HG03457 (cell line): ENCODE data around the gene PRRC1.
A peak's percentile ranks its signal among the peaks of the same experiment; 100 is the strongest.

Source experiments
- ATAC-seq: cut with Tn5 transposase; IDR thresholded peaks from one replicate; pipeline ENCODE4 v1.9.1; 2021; ENCODE audit warnings: moderate number of reproducible peaks; ENCODE audit not compliant: unreplicated experiment

Gene PRRC1

DNA sequence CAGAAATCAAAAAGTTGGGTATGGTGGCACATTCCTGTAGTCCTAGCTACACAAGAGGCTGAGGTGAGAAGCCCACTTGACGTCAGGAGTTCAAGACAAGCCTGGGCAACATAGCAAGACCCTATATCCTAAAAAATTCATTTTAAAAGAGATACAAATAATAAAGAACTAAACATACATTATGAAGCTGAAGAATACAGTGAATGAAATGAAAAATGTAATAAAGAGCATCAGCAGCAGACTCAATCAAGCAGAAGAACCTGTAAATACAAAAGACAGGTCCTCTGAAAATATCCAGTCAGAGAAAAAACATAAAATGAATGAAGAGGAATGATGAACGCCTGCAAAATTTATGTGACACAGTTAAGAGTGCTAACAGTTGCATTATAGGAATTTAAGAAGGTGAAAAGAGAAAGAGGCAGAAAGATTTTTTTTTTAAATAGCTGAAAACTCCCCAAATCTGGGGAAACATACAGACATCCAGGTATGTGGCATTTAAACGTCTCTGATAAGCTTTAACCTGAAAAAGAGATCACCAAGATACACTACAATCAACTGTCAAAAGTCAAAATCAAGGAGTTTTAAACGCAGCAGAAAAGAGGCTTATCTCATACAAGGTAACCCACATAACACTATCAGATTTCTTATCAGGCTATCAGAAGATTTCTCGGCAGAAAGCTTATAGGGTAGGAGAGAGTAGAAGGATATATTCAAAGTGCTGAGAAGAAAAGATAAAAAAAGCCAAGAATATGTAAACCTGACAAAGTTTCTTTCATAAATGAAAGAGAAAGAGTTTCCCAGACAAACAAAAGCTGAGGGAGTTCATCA, 57.6 kb downstream of the PRRC1 start:
- no peak for ATAC-seq

DNA sequence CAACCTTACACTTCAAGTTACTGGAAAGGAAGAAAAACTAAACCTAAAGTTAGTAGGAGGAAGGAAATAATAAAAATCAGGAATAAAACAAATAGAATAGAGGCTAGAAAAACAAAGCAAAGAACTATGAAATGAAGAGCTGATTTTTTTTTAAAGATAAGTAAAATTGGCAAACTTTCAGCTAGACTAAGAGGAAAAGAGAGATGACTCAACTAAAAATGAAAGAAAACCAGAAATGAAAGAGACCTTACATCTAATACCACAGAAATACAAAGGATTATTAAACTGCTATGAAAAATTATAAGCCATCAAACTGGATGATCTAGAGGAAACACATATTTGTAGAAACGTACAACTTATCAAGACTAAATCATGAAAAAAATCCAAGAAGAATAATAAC, 60.0 kb downstream of the PRRC1 start:
- no peak for ATAC-seq

DNA sequence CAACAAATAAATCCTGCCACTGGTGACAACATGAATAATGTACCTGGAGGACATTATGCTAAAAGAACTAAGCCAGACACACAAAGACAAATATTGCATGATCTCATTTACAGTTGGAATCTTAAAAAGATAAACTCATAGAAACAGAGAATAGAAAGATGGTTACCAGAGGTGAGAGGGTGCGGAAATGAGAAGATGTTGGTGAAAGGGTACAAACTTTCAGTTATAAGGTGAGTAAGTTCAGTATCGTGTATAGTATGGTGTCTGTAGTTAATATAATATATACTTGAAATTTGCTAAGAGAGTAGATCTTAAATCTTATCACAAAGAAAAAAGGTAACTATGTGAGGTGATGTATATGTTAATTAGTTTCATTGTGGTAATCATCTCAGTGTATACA, 63.3 kb downstream of the PRRC1 start:
- ATAC-seq = no peak

DNA sequence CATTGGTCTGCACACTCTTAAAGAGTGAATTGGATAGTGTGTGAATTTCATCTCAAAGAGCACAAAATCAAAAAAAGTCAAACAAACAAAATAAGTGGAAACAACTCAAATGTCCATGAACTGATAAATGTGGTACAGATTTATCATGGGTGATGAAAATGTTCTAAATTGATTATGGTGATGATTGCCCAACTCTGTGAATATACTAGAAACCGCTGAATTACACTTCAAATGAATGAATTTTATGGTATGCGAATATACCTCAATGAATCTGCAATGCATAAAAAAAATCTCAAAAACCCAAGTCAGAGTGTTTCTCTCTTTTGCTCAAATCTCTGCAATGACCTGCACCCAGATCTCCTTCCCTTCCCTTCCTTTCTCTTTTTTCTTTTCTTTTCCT, 64.0 kb downstream of the PRRC1 start:
- ATAC-seq = no peak

DNA sequence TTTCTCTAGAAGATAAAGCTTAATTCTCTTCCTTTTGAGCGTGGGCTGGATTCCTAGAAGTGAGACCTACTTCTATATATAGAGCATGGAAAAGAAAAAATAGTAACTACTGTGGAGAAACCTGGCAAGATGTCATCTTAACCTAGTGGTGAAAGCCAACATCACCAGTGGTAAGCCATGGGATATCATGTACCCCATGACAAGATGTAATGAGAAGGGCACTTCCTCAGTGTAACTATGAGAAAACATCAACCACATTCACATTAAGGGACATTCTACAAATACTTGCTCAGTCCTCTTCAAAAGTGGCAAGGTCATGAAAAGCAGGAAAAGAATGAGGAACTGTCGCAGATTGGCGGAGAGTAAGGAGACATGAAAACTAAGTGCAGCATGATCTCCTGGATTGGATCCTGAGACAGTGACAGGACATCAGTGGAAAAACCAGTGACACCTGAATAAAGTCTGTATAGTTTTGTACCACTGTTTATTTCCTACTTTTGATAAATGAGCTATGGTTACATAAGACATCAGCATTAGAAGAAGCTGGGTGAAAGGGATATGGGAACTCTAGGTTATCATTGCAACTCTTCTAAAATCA, 65.4 kb downstream of the PRRC1 start:
- ATAC-seq = no peak

DNA sequence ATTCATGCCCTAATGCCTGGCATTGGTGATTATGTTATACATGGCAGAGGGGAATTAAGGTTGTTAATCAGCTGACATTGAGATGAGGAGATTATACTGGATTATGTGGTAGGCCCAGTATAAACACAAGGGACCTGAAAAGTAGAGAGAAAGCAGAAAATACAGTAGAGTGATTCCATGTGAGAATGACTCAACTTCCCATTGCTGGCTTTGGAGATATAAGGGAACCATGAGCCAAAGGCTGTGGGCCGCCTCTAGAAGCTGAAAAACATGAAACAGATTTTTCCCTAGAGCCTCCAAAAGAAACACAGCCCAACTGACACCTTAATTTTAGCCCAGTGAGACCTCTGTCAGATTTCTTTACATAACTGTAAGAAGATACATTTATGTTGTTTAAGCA, 66.4 kb downstream of the PRRC1 start:
- no peak for ATAC-seq

DNA sequence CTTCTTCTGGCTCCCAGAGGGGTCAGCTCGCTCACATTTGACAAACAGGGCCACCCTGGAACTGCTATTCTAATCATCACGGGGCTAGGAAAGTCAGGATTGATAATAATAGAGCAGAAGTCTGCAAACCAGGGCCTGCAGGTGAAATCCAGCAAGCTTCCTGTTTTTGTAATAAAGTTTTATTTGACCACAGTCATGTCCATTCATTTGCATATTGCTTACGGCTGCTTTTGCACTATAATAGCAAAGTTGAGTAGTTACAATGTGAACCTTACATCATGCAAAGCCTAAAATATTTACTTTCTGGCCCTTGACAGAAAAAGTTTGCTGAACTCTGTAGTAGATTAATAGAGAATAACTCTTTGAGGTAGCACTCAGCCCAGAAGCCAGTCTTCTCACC, 68.2 kb downstream of the PRRC1 start:
- no peak for ATAC-seq

DNA sequence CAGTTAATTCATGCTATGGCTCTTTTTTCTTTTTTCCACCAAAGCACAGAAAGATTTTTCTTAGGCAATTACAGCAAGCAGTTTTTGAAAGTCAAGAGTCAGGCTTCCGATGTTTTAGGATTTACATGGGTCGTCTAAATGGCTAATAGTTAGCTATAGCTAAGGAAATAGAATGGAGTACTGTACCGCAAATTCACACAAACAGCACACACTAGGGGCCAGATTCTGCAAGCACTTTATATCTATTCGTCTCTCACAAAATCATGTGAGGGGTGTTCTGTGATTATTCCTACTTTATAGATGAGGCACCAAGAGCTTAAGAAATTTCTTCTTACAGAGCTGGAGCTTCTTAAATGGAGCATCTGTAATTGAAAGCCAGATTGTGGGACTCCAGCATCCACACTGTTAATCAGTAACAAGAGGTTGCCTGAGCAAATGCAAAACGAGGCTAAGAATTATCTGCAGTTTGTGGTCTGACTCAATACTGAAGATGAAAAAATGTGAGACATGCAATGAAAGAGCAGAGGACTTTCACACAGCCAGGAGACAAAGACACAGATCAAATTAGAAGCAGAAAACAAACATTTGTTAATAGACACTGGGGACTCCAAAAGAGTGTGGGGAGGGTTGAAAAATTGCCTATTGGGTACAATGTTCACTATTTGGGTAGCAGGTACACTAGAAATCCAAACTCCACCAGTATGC, 68.8 kb downstream of the PRRC1 start:
- ATAC-seq = peak; percentile 68

DNA sequence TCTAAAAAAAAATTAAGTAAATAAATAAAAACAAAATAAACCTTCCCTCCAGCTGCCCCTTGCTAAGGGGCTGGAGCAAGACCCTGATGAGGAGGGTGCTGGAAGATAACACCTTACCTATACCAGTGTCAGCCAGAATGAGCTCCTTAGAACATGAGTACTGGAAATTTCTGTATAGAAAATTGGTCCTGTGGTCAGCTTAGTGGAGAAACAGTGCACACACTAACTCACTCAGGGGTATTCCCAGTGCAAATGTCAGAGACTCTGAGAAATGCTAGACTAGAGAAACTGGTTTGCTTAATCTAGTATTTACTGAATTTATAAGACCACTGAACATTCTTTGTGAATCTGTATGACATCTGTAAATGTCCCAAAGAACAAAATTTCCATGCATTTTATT, 69.4 kb downstream of the PRRC1 start:
- ATAC-seq = peak; percentile 40

DNA sequence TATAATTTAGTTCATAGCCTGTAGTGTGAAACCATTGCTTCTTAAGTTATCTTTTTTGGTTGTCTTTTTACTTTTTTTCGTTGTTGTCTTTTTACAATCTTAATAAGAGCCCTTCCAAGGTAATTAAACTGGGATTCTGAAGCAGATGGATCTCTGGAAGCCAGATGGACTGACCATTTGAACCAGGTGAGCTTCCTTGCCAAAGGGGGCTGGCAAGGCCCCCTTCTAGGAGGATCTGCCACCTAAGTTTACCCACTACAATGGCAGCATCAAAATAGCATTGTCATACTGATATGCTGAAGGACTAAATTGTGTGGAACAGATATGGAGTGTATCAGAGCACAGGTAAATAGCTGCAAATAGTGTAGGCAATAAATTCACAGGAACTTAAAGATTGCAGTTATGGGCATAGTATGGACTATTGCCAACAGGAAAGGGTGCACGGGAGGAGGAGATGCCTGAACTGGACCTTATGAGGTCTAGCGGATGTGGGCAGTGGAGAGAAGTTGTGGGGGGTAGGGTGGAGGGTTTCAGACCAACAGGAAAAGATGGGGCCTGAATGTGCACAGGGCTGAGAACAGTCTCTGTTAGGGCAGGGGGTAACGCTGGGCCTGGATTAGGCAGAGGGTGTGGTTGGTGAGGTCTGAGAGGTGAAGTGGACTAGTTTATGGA, 69.9 kb downstream of the PRRC1 start:
- no peak for ATAC-seq

DNA sequence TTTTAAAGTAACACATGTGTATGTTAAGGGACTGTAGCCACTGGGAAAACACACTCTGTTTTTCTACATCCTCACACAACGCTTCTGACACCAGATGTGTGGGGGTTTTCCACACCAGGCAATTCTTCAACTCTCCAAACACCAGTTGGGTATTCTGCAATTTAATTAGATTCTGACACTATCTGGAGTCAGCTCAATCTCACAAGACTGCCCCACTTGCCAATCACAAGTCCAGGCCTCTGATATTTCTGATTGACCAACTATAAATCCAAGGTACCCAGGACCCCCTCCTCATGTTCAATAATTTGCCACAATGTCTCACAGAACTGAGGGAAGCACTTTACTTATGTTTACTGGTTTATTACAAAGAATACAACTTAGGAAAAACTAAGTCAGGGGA, 70.9 kb downstream of the PRRC1 start:
- ATAC-seq = no peak

DNA sequence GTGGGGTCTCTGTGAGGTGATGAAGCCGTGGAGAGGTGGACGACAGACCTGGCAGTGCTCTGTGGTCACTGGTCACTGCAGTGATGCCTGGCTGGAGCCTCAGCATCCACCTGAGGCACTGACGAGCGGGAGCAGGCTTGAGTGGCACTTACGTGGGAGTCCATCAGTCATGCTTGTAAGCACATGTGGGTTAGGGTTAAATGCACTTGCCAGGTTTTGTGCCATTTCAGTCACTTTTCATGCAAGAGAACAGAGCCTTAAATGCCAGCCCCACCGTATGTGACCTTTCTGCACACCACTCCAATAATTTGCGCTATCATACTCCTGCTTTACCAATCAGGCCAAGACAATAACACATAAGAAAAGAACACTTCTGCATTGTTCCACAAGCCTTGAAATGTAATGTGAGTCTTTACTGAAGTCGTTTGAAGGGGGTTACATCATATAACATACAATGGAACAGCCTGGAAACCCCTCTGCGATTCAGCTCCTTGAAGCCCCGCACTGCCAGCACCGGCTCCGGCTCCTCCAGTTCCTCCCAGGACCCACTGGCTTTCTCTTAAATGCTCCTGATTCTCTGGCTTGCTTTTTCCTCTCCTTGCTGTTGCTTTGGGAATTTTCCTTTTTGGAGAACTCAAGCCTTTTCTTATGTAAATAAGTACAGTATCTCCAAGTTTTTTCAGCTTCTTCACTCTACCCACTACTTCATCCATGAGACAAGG, 72.0 kb downstream of the PRRC1 start:
- ATAC-seq = no peak

DNA sequence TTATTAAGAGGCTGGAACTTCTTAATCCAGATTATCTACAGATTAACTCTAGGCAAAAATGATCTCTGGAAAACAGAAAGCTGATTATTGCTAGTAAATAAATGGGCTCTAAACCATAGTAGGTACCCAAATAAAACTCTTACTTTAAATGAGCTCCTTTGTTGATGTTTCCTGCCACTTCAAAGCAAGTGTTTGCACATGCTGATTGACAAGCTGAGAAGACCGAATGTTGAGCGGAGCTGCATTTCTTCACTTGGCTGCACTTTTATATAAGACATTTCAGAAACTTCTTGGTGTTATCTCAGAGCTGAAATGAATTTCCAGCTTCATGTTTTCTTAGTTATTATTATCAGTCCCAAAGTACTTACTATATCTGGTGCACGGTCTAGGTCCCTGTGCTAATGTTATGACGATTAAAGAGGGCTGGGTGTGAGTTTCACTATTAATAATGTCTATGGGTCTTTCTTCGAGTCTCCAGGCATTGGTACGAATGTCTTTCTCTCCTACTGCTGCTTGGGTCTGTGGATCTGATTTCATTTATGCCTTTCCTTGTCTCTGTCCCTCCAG, 72.8 kb downstream of the PRRC1 start:
- peak; percentile 26 for ATAC-seq

DNA sequence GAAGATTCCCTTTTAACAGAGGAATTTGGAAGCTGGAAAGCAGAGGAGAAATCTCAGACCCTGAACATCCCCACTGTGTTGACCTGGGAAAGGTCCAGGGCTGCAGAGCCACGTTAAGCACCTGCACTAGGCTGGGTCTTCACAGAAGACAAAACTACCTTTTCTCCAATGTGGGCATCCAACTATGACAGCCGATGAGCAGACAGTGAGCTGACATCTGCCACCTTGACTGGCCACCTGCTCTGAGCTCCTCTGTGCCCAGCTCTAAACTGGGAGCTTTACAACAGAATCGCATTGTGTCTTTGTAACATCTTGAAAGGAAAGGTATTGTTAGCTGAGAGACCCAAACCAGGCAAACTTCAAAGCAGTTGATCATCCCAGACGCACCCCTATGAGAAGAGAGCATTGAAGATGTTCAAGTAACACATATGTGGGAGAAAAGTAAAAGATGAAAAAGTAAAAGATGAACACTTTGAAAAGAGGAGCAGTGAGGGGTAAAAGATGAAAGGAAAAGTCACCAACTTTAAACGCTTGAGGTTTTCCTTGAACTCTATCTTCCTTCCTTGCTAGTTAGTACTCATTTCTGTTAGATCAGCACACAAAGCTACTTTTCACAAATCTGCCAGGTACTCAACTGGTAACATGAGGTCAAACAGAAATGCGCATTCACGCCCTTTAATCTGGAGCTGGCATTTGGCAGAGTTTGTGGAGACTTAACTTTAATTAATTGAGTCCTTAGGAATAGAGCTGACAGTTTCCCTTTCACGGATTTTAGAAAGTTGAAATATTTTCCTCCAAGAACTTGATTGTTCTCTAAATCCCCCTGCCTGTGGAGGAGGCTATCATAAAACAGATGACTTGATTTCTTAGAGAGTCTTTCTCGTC, 78.3 kb downstream of the PRRC1 start:
- ATAC-seq = no peak

DNA sequence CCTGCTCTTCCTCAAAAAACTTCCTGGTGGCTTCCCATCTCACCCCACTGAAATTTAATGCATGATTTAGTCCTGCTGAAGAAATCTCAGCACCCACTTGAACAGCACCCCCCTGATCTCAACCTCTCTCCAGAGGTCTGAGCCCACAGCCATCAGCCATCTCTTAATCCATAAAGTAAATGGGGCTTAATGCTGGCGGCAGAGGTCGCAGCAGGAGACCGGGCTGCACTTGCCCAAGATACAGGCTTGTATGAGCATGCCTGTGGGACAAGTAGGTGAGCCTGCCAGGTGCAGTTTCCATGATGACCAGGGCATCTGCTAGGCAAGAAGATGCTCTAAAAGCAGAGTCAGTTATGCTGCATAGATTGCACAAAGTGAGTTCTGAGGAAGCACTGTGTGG, 79.1 kb downstream of the PRRC1 start:
- no peak for ATAC-seq

DNA sequence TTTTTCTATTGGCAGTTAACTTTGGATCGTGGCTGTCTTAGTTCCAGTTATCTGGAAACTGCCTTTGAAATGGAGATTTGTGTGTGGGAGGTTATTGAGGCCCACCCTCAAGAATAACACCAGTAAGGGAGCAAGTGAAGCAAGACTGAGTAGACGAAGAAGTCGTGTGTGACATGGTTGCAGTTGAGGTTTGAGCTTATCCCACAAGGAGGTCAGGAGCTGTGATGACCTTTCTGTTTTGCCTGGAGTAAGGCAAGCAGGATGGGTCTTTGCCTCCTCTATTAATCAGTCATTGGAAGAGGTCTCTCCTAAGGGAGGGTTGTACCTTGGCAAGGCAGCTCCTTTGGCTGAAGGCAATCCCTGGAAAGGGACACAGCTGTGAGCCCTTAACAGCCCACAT, 81.9 kb downstream of the PRRC1 start:
- no peak for ATAC-seq

DNA sequence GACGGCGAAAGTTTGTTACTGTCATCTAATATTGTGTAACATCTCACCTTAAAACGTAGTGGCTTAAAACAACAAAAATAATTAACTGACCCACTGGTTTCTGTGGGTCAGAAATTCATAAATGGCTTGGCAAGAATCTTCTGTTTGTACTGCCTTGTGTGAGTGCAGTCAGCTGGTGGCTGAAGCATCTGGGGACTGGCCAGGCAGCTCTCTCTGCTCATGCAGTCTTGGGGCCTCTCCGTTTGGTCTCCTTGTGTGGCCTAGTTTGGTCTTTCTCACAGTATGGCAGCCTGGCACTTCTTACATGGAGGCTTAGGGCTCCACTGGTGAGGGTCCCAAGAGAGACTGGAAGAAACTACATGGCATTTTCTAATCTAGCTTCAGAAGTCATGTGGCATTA, 82.4 kb downstream of the PRRC1 start:
- ATAC-seq = no peak

DNA sequence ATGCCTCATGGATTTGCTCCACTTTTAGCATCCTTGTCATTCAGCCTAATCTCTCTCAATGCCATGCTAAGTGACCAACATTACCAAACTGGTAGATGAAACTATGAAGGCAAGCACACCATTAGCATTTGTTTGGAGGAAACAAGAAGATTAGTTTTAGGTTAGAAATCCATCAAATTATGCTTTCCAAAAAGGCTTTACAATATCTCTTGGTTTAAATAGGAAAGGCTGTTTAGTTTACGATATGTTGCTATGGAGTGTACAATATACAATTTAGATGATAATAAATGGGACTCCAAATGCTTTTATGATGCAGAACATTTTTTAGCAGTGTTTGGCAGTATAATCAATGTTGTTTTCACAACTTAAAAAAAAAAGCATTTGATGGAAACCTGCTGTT, 83.7 kb downstream of the PRRC1 start:
- ATAC-seq = no peak

DNA sequence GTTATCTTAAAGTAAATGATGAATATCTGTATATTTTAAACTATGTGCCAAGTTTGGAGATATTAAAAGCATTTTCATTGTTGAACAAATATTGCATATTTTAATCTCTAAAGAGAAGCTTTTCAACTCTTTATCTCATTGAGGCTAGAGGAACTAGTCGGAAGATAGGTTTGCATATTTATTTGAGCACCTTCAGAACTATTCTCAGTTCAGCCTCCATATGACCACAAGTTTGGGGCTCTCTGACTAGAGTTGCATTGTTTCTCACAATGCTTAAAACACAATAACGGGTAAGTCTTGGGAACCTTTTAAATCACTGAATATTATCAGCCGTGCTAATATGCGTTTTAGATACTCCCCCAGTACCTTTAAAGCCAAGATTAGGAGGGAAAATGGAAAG, 84.2 kb downstream of the PRRC1 start:
- ATAC-seq = no peak

DNA sequence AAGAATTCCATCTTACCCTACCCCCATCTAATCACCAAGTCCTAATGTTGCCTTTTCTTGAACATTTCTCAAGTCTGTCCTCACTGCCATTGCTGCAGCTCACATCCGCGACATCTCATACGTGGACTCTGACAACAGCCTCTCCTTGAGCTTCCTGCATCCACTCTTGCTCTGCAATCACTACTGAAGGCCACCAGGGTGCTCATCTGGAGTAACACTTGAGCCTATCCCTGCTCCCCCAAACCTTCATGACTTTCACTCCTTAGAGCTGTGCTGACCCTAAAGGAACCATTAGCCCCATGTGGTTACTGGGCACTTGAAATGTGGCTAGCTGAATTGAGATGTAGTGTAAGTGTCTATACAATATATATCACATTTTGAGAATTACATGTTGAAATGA, 85.0 kb downstream of the PRRC1 start:
- ATAC-seq = no peak
